Astrocyte (in vitro differentiated cells and primary cell): ENCODE data around the gene GGA2.

Source experiments
- CTCF ChIP-seq: IDR thresholded peaks from 2 replicates; pipeline ENCODE4 v1.5.1; 2011; ENCODE audit warnings: low read depth, mild to moderate bottlenecking, inconsistent platforms, low read length, moderate library complexity; ENCODE audit not compliant: insufficient read depth
- EZH2 ChIP-seq: IDR thresholded peaks from 2 replicates; pipeline ENCODE4 v1.6.1; 2012; ENCODE audit warnings: mild to moderate bottlenecking, low read length, inconsistent platforms; ENCODE audit not compliant: insufficient read depth

DNA sequence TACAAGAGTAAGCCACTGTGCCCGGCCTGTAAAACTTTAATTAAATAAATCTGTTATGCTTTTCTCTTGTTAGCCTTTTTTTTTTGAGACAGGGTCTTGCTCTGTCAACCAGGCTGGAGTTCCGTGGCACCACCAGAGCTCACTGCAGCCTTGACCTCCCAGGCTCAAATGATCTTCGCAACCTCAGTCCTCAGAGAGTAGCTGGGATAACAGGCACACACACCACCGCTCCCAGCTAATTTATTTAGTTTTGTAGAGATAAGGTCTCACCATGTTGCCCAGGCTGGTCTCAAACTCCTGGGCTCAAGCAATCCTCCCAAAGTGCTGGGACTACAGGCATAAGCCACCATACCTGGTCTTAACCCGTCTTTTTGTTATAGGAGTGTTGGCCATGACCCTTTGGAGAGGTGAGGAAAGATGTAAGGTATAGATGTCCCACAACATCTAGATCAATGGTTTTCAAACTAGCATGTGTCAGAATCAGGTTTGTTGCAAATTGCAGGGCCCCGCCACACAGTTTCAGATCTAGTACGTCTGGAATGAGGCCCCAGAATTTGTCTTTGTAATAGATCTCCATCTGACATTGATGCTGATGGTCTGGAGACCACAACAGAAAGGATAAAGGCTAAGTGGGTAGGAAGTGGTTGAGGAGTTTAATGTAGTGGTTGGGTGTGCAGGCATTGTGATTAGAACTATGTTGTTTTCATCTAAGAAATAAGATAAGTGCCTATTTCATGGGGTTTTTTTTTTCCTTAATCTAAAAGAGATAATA lies 4.3 kb upstream of the GGA2 start:
- TF ChIP-seq CTCF (no peak), EZH2 (no peak)
